ENCODE measurements around the gene ICOS.
A peak's percentile ranks its signal among the peaks of the same experiment; 100 is the strongest.
"Not testable (repeated sequence)": the region's sequence is repeated elsewhere in the genome, so short reads cannot be mapped to it uniquely, and the experiment has no call there.

ICOS gene

DNA sequence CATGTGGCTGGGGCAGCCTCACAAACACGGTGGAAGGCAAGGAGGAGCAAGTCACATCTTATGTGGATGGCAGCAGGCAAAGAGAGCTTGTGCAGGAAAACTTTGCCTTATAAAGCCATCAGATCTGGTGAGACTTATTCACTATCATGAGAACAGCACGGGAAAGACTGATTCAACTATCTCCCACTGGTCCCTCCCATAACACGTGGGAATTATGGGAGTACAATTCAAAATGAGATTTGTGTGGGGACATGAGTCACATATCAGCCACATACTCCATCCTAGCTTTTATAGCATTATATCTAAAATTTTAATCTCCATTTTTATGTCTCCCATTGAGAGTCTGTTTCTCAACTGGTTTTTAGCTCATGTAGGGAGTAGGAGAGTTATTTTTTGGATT, 45.7 kb downstream of the ICOS start:
- no peak for DNase-seq
- Mint-ChIP-seq H3K9me3 (peaks cover 19 to 21% of the 10 kb centered on the region in 2 donors), H3K27ac (no peak overlapping the region), H3K4me1 (peaks cover 6% of the 10 kb centered on the region), H3K4me3 (no peak overlapping the region), H3K27me3 (no peaks in the 10 kb centered on the region)
- ATAC-seq: no peak

GRCh38 chr2:203983064-203983715, 46.6 kb downstream of the ICOS start:
- Mint-ChIP-seq H3K4me3 (no peak overlapping the region), H3K4me1 (peaks cover 12% of the 10 kb centered on the region), H3K27ac (no peak overlapping the region), H3K9me3 (peaks cover 19 to 21% of the 10 kb centered on the region in 2 donors), H3K27me3 (no peaks in the 10 kb centered on the region)
- DNase-seq: no peak
- ATAC-seq: no peak

GRCh38 chr2:203985978-203986377, 49.4 kb downstream of the ICOS start:
- Mint-ChIP-seq H3K4me1 (peaks cover 20% of the 10 kb centered on the region), H3K9me3 (peaks cover 19% of the 10 kb centered on the region in 2 donors)
- not testable (repeated sequence) for ATAC-seq, H3K27ac Mint-ChIP-seq, H3K4me3 Mint-ChIP-seq, DNase-seq, H3K27me3 Mint-ChIP-seq

- Mint-ChIP-seq H3K9me3 (peaks cover 0 to under 1% of the 10 kb centered on the region in 2 donors), H3K27me3 (no peaks in the 10 kb centered on the region), H3K4me1 (peaks cover 20% of the 10 kb centered on the region), H3K27ac (peak overlapping the region in 1 of 2 donors; percentile 59), H3K4me3 (peak overlapping the region; percentile 60 to 67)
- DNase-seq (no peak), ATAC-seq (no peak)
Observed at GRCh38 chr2:203987959-203988358, 51.4 kb downstream of the ICOS start.

DNA sequence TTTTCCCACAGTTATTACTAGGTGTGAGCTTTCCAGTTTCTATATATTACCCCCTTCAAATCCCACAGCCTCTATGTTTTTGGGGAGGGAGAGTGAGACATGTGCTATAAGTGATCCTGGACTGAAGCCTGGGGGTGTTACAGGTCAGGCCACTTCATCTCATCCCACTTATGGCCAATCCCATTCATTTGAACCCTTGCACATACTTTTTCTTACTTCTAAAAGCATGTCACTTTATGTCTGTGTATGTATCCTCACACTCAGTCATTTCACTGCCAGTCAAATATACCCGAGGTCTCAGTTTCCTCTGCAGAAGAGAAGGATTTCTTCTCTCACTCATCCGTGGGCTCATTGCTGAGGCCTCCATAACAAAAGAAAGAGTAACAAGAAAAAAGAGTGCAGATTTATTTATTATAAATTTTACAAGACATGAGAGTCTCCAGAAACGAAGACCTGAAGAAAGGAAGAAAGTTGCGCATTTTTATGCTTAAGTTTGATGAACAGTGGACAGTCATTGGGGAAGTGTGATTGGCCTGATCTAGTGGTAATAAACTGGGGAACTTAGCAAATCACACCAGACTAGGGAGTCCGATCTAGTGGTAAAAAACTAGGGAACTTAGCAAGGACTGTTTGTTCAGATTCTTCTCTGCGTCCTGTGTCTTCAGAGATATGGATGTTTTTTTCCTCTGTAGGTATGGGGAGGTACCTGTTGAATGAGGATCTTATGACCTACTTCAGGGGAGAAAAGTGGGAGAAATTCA, 52.1 kb downstream of the ICOS start:
- Mint-ChIP-seq H3K9me3 (no peaks in the 10 kb centered on the region), H3K4me3 (peak overlapping the region; percentile 5 to 48), H3K27ac (peak overlapping the region; percentile 82 to 89), H3K4me1 (peaks cover 20% of the 10 kb centered on the region), H3K27me3 (no peaks in the 10 kb centered on the region)
- DNase-seq (no peak), ATAC-seq (peak; percentile 35)

DNA sequence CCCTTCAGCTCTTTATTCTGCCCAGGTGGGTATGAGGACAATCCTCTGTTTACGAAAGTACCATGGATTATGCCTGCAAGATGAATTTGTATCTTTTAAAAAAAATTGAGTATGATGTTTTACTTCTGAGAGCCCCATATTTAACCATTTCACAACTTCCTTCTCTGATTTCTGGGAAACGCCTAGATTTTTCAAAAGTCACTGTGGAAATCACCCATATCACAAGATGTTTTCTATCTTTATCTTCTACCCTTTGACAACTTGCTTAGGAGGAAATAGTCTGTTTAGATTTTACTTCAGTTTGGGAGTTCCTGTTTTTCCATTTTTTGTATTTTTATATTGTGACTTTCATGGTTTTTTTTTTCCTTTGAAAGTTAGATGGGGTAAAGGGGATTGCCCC, 53.0 kb downstream of the ICOS start:
- peaks cover 20% of the 10 kb centered on the region for H3K4me1 Mint-ChIP-seq
- H3K27ac Mint-ChIP-seq: peak overlapping the region; percentile 39 to 86
- no peak for ATAC-seq
- H3K27me3 Mint-ChIP-seq: no peaks in the 10 kb centered on the region
- H3K4me3 Mint-ChIP-seq: peak overlapping the region; percentile 29 to 59
- no peaks in the 10 kb centered on the region for H3K9me3 Mint-ChIP-seq
- no peak for DNase-seq

DNA sequence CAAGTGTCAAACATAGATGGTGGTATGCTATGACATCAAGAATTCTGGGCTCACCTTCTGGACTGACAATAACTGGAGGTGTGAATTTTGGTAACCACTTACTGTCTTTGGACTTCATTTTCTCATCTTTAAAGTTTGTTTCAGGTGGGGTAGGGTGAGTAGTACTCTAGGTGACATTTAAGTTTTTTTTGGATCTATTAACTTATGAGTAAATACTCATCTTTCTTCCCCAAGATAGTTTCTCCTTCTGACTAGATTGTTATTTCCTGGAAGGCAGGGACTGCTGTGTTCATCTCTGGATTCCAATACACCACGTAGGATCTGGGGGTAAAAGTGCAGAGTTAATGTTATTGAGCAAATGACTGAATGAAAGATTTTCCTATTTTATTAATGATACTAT, 55.9 kb downstream of the ICOS start:
- Mint-ChIP-seq H3K9me3 (peaks cover 0 to 4% of the 10 kb centered on the region in 2 donors), H3K27ac (no peak overlapping the region), H3K27me3 (no peaks in the 10 kb centered on the region), H3K4me1 (peaks cover 20% of the 10 kb centered on the region), H3K4me3 (no peak overlapping the region)
- ATAC-seq (peak; percentile 72), DNase-seq (no peak)

- DNase-seq (no peak), ATAC-seq (no peak)
- H3K9me3 Mint-ChIP-seq: peaks cover 0 to 4% of the 10 kb centered on the region in 2 donors
- peaks cover 21% of the 10 kb centered on the region for H3K4me1 Mint-ChIP-seq
- no peak overlapping the region for H3K27ac Mint-ChIP-seq
- no peaks in the 10 kb centered on the region for H3K27me3 Mint-ChIP-seq
- no peak overlapping the region for H3K4me3 Mint-ChIP-seq
Observed at GRCh38 chr2:203993011-203993410, 56.4 kb downstream of the ICOS start.

- ATAC-seq (peak; percentile 22), DNase-seq (no peak)
- Mint-ChIP-seq H3K27me3 (no peaks in the 10 kb centered on the region), H3K9me3 (peaks cover 0 to 4% of the 10 kb centered on the region in 2 donors), H3K4me1 (peaks cover 22% of the 10 kb centered on the region), H3K27ac (no peak overlapping the region), H3K4me3 (no peak overlapping the region)
Observed at GRCh38 chr2:203993560-203993959, 57.0 kb downstream of the ICOS start.

GRCh38 chr2:203994735-203995134, 58.2 kb downstream of the ICOS start:
- peak; percentile 51 for ATAC-seq
- Mint-ChIP-seq H3K4me1 (peaks cover 30% of the 10 kb centered on the region), H3K9me3 (peaks cover 0 to 4% of the 10 kb centered on the region in 2 donors), H3K27ac (peak overlapping the region in 1 of 2 donors; percentile 47), H3K4me3 (peak overlapping the region in 1 of 2 donors; percentile 57), H3K27me3 (no peaks in the 10 kb centered on the region)
- no peak for DNase-seq

DNA sequence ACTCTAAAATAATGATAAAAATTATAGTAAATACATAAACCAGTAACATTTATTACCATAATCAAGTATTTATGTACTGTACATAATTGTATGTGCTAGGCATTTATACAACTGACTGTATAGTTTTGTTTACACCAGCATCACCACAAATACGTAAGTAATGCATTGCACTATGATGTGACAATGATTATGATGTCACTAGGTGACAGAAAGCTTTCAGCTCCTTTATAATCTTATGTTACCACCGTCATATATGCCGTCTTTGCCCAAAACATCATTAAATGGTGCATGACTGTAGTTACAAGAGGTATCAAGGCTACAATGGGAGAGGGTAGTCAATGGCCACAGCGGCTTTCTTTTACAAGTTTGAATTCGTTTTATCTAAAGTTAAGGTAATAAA, 60.1 kb downstream of the ICOS start:
- peaks cover 48% of the 10 kb centered on the region for H3K4me1 Mint-ChIP-seq
- ATAC-seq (no peak), DNase-seq (no peak)
- no peak overlapping the region for H3K4me3 Mint-ChIP-seq
- H3K27ac Mint-ChIP-seq: peak overlapping the region in 1 of 2 donors; percentile 94
- H3K9me3 Mint-ChIP-seq: peaks cover 5 to 6% of the 10 kb centered on the region in 2 donors
- no peaks in the 10 kb centered on the region for H3K27me3 Mint-ChIP-seq

DNA sequence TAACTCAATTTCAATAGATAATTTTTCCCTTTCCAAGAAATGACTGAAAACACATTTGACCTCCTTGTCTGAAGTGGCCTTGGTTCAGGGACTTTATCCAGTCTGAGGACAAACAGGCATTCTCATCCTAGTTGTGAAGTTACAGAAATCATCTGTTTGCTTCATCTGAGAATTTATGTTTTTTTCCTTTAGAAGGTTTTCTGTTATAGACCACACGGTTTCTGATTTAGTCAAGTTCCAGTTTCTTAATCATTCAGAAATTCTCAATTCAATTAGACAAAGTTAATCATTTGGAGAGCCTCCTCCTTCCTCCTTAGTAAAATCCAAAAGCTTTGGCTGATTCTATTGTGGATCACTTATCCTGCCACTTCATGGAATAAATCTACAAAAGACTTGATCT, 60.9 kb downstream of the ICOS start:
- Mint-ChIP-seq H3K4me1 (peaks cover 52% of the 10 kb centered on the region), H3K4me3 (peak overlapping the region; percentile 55 to 67), H3K9me3 (peaks cover 6 to 13% of the 10 kb centered on the region in 2 donors), H3K27ac (peak overlapping the region; percentile 37 to 94), H3K27me3 (no peaks in the 10 kb centered on the region)
- ATAC-seq (peak; percentile 49), DNase-seq (no peak)

- Mint-ChIP-seq H3K4me1 (peaks cover 59% of the 10 kb centered on the region), H3K9me3 (peaks cover 6 to 14% of the 10 kb centered on the region in 2 donors), H3K4me3 (peak overlapping the region; percentile 55 to 67), H3K27ac (peak overlapping the region in 1 of 2 donors; percentile 94), H3K27me3 (no peaks in the 10 kb centered on the region)
- ATAC-seq: peak; percentile 63
- no peak for DNase-seq
Observed at GRCh38 chr2:203997980-203998809, 61.6 kb downstream of the ICOS start.

DNA sequence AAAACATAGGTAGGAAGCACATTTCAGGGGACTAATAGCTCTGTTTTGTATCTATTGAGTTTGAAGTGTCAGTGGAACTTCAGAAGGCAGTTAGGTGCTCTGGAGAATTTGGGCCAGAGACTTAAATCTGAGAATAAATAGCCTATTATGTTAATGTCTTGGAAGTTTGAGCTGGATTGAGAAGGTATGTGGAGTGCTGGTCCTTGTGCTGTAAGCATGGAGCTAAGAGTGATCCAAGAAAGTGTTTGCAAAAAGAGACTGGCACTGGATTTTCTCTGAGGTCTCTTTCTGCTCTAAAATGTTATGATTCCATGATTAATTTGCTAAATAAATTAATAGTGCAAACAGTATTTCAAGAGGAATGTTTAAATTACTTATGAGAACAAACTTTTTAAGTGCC, 63.3 kb downstream of the ICOS start:
- Mint-ChIP-seq H3K9me3 (peaks cover 6 to 13% of the 10 kb centered on the region in 2 donors), H3K27me3 (no peaks in the 10 kb centered on the region), H3K27ac (peak overlapping the region in 1 of 2 donors; percentile 22), H3K4me3 (no peak overlapping the region), H3K4me1 (peaks cover 76% of the 10 kb centered on the region)
- no peak for DNase-seq
- no peak for ATAC-seq

DNA sequence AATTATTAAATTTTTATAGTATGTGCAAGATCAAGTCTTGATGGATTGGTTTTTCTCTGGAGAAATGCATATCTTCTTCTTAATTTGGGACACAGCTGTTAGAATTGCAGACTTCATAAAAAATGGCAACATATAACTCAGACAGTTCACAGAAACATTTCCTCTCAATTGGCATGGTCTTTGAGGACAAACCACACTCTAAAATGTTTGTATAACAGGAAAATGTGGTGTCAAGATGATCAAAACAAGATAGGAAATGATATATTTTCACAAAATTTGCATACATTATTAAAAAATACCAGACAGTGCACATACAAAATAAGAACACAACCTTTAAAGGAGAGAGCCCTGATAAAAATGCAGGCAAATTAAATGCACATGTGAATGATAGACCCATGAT, 63.9 kb downstream of the ICOS start:
- Mint-ChIP-seq H3K4me1 (peaks cover 82% of the 10 kb centered on the region), H3K27me3 (no peaks in the 10 kb centered on the region)

More for the DNA sequence above, 63.9 kb downstream of the ICOS start:
- Mint-ChIP-seq H3K4me3 (peak overlapping the region in 1 of 2 donors; percentile 2), H3K9me3 (peaks cover 6 to 10% of the 10 kb centered on the region in 2 donors), H3K27ac (no peak overlapping the region)
- DNase-seq (no peak), ATAC-seq (no peak)
